HG03558 (cell line): ENCODE data around the gene F2RL1.
"Not testable (repeated sequence)": the region's sequence is repeated elsewhere in the genome, so short reads cannot be mapped to it uniquely, and the experiment has no call there.

Experiments used
- ATAC-seq: cut with Tn5 transposase; IDR thresholded peaks from one replicate; pipeline ENCODE4 v1.9.1; 2021; ENCODE audit warnings: moderate number of reproducible peaks; ENCODE audit not compliant: unreplicated experiment; ENCODE audit errors: extremely low read depth

Gene F2RL1

GRCh38 chr5:76804266-76804665, 14.6 kb upstream of the F2RL1 start:
- no peak for ATAC-seq

- ATAC-seq: no peak
Measured at GRCh38 chr5:76805821-76806505, 12.9 kb upstream of the F2RL1 start.

GRCh38 chr5:76807296-76807695, 11.5 kb upstream of the F2RL1 start:
- no peak for ATAC-seq

- ATAC-seq: no peak
Measured at GRCh38 chr5:76808141-76808691, 10.6 kb upstream of the F2RL1 start.

GRCh38 chr5:76809141-76809540, 9.7 kb upstream of the F2RL1 start:
- ATAC-seq: no peak

GRCh38 chr5:76810236-76810635, 8.6 kb upstream of the F2RL1 start:
- ATAC-seq: no peak

GRCh38 chr5:76811214-76811613, 7.6 kb upstream of the F2RL1 start:
- ATAC-seq: no peak

- ATAC-seq: not testable (repeated sequence)
Measured at GRCh38 chr5:76812209-76812608, 6.6 kb upstream of the F2RL1 start.

- ATAC-seq: no peak
Measured at GRCh38 chr5:76813982-76814562, 4.8 kb upstream of the F2RL1 start.

- no peak for ATAC-seq
Measured at GRCh38 chr5:76816110-76816831, 2.6 kb upstream of the F2RL1 start.

GRCh38 chr5:76819851-76820525, 1.2 kb downstream of the F2RL1 start:
- ATAC-seq: no peak

- no peak for ATAC-seq
Measured at GRCh38 chr5:76820526-76820890, 1.7 kb downstream of the F2RL1 start.

- no peak for ATAC-seq
Measured at GRCh38 chr5:76821136-76821535, 2.3 kb downstream of the F2RL1 start.

- not testable (repeated sequence) for ATAC-seq
Measured at GRCh38 chr5:76822105-76822731, 3.4 kb downstream of the F2RL1 start.

GRCh38 chr5:76826416-76826815, 7.6 kb downstream of the F2RL1 start:
- not testable (repeated sequence) for ATAC-seq

- no peak for ATAC-seq
Measured at GRCh38 chr5:76831110-76831452, 12.3 kb downstream of the F2RL1 start.

GRCh38 chr5:76836181-76836580, 17.4 kb downstream of the F2RL1 start:
- ATAC-seq: no peak

GRCh38 chr5:76836585-76836984, 17.8 kb downstream of the F2RL1 start:
- ATAC-seq: no peak

- no peak for ATAC-seq
Measured at GRCh38 chr5:76838481-76839261, 19.8 kb downstream of the F2RL1 start.

- no peak for ATAC-seq
Measured at GRCh38 chr5:76841361-76841760, 22.5 kb downstream of the F2RL1 start.
